HG03432 (cell line): ENCODE data around the gene LIPC.
A peak's percentile ranks its signal among the peaks of the same experiment; 100 is the strongest.

Experiments used
- ATAC-seq: cut with Tn5 transposase; IDR thresholded peaks from one replicate; pipeline ENCODE4 v1.9.1; 2021; ENCODE audit warnings: mild to moderate bottlenecking, moderate library complexity; ENCODE audit not compliant: unreplicated experiment

The LIPC gene

GRCh38 chr15:58453931-58454793 is 22.4 kb downstream of the LIPC start:
- peak; percentile 60 for ATAC-seq

GRCh38 chr15:58454950-58455401 is 23.2 kb downstream of the LIPC start:
- ATAC-seq: no peak

GRCh38 chr15:58457466-58457965 is 25.7 kb downstream of the LIPC start:
- peak; percentile 73 for ATAC-seq

- ATAC-seq: no peak
These were observed 26.3 kb downstream of the LIPC start for GRCh38 chr15:58458076-58458475.

- ATAC-seq: no peak
These were observed 27.3 kb downstream of the LIPC start for GRCh38 chr15:58459045-58459444.

- no peak for ATAC-seq
These were observed 27.8 kb downstream of the LIPC start for GRCh38 chr15:58459560-58459959.

- no peak for ATAC-seq
These were observed 28.5 kb downstream of the LIPC start for GRCh38 chr15:58460116-58460790.

GRCh38 chr15:58460872-58461271 is 29.1 kb downstream of the LIPC start:
- no peak for ATAC-seq

GRCh38 chr15:58462547-58462946 is 30.8 kb downstream of the LIPC start:
- no peak for ATAC-seq

- no peak for ATAC-seq
These were observed 31.3 kb downstream of the LIPC start for GRCh38 chr15:58462973-58463663.

GRCh38 chr15:58463815-58464650 is 32.2 kb downstream of the LIPC start:
- no peak for ATAC-seq

- ATAC-seq: no peak
These were observed 33.3 kb downstream of the LIPC start for GRCh38 chr15:58465070-58465469.

GRCh38 chr15:58465866-58466517 is 34.2 kb downstream of the LIPC start:
- no peak for ATAC-seq

GRCh38 chr15:58466566-58466965 is 34.8 kb downstream of the LIPC start:
- ATAC-seq: no peak

- ATAC-seq: no peak
These were observed 35.4 kb downstream of the LIPC start for GRCh38 chr15:58467121-58467721.

- ATAC-seq: no peak
These were observed 36.1 kb downstream of the LIPC start for GRCh38 chr15:58467722-58468423.

- no peak for ATAC-seq
These were observed 37.9 kb downstream of the LIPC start for GRCh38 chr15:58469432-58470353.

- no peak for ATAC-seq
These were observed 39.6 kb downstream of the LIPC start for GRCh38 chr15:58471348-58471747.
